Measurements from ENCODE around the gene CCDC107. TPM values are rescaled to one million over a fixed set of nuclear protein-coding genes. Genes with fewer than 3 reads are reported as not detected.

CCDC107 gene
- total and polyA plus RNA-seq, 2 of the 13 experiments (the other 11 are each of a cell fraction or from before 2014, with no cell fraction given): 7.1 to 15.2 TPM

GRCh38 chr9:35657546-35658136 is 451 bp upstream of the CCDC107 start, which contains the start of gene RMRP (continued):
- TF ChIP-seq GMEB1 (CRISPR knock-in tag; IDR thresholded peaks at IDR 0.05; ENCODE audit: borderline replicate concordance): peak; percentile 97
- no peak; the same call in none of the 2 replicates for TF ChIP-seq BRD4 (CRISPR knock-in tag; IDR thresholded peaks at IDR 0.05)
- TF ChIP-seq KIAA2018 (CRISPR knock-in tag; IDR thresholded peaks at IDR 0.05; ENCODE audit: borderline replicate concordance): 0 out of 2 replicates have a peak, but pooled peaks have one; percentile 55
- peak; percentile 70; the same call in 1 of the 2 replicates for TF ChIP-seq MXD1 (CRISPR knock-in tag; IDR thresholded peaks at IDR 0.05)
- TF ChIP-seq ZNF225 (CRISPR knock-in tag; IDR thresholded peaks at IDR 0.05): peak; percentile 89
- peak; percentile 83 for TF ChIP-seq PPARG (CRISPR knock-in tag; conservative IDR thresholded peaks at IDR 0.05)
- peak; percentile 32; the same call in 1 of the 2 replicates for TF ChIP-seq IRF9 (CRISPR knock-in tag; IDR thresholded peaks at IDR 0.05; ENCODE audit: borderline replicate concordance)
- TF ChIP-seq ZBTB20 (CRISPR knock-in tag; IDR thresholded peaks at IDR 0.05; ENCODE audit: borderline replicate concordance, low read depth): peak; percentile 93
- no peak for TF ChIP-seq ZNF260 (CRISPR knock-in tag; IDR thresholded peaks at IDR 0.05; ENCODE audit: borderline replicate concordance, low read depth)
- TF ChIP-seq ZSCAN25 (CRISPR knock-in tag; IDR thresholded peaks at IDR 0.05): peak; percentile 82; the same call in 1 of the 2 replicates
- peak; percentile 99 for TF ChIP-seq SMAD3 (CRISPR knock-in tag; IDR thresholded peaks at IDR 0.05)
- peak; percentile 35; the same call in 1 of the 2 replicates for TF ChIP-seq ZNF598 (CRISPR knock-in tag; IDR thresholded peaks at IDR 0.05; ENCODE audit: borderline replicate concordance)
- peak; percentile 99 for TF ChIP-seq REPIN1 (CRISPR knock-in tag; IDR thresholded peaks at IDR 0.05; ENCODE audit: borderline replicate concordance, low read depth)
- 0 out of 2 replicates have a peak, but pooled peaks have one; percentile 95 for TF ChIP-seq ZNF709 (CRISPR knock-in tag; IDR thresholded peaks at IDR 0.05)
